Inflammatory macrophage treated with lipopolysaccharide for 1 hour (primary cell): ENCODE results near the gene LRIT3.

Experiments used
- DNase-seq, 2 donors: peaks; one replicate each; pipeline ENCODE4 v3.0.0-alpha.2; 2020 to 2022

The LRIT3 gene

GRCh38 chr4:109912706-109913595 lies 65.0 kb downstream of the LRIT3 start, which contains the start of gene EGF:
Gene EGF, plus strand, starts transcription at chr4:109912883. Its CDS starts 453 bp downstream, at chr4:109913336.
- no peak for DNase-seq

GRCh38 chr4:109913596-109914241 lies 65.8 kb downstream of the LRIT3 start:
- DNase-seq, result no peak

DNA sequence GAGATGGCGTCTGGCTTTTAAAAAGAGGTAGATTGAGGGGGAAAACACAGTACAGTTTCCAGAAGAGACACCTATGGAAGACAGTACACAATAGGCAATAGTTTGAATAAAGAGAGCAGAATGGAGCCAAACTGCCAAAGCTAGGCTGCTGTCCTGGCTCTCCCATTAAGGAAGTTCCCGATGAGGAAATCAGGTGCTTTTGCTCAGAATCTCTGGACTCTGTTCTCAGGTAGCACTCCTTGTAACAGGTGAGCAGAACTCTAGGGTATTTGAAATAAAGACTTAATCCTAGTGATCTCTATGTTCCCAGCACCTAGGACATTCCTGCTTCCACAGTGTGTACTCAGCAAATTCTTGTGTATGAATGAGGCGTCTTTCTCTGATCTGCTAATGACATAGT lies 66.4 kb downstream of the LRIT3 start:
- DNase-seq, result no peak

DNA sequence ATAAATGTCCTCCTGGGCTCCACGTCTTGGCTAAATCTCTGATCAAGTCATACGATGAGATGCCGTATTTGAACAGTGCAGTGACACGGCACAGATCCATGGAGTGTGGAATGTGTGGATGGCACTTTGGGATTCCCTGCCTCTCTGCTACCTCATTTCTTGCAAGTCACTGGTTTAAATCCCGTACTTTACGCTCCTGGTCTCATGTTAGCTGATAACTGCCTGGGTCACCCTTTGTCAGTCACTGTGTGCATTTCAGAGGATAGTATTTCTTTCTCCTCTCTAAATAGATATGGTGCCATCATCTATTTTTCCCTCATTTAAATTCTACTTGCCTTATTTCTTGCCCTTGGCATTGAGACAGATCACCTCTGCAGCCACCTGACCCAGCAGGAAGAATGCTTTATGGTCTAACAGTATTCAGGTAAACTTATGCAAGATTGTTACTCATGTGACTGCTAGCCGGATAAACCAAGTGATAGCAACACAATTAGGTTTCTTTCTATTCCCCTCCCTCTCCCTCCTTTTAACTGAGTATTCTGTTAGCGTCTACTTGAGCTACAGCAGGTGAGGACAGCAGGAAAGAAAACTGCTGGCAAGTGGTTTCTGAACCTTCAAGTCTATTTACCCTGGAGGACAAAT lies 67.6 kb downstream of the LRIT3 start:
- no peak for DNase-seq

DNA sequence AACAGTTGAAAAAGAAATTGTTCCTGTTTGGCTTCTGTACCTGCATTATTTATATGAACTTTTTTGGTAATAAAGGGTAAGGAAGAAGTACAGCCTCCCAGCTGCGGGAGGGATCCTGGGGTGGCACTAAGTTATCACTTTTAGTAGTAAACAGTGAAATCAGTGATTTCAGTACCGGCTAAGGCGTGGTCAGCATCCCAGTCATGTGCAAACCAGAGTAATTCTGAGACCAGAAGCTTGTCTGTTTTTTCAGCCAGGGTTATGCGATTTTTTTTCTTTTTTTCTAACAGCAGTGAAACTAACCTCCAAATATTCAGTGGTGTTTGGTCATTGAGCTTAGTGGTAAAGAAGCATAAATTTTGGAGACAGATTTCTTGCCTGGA lies 68.1 kb downstream of the LRIT3 start:
- DNase-seq, result no peak

- DNase-seq, result no peak
Measured at GRCh38 chr4:109921384-109921808, 73.5 kb downstream of the LRIT3 start.
